ENCODE data around the gene IFT43. TPM values are rescaled to one million over a fixed set of nuclear protein-coding genes. Genes with fewer than 3 reads are reported as not detected.

Gene IFT43
- total and polyA plus RNA-seq, 9 donors, result 14.2 to 48.8 (median 30.2) TPM

DNA sequence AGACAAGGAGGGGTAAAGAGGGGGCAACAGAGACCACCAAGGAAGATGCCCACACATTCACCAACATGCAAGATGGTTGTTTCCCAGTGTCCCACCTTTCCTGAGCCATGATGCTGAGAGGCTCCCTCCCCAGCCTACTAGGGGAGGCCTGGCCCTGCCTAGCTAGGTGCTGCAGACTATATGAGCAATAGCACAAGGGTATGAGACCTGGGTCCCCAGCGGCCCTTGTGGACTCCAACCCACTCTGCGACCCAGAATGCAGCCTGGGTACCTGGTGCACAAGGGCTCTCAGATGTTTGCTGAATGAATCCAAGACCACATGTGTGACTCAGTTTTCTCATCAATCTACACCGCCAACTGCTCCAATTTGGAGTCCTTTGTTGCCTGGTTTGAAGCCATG, 17.7 kb upstream of the IFT43 start:
- no peak overlapping the region for H3K27ac ChIP-seq
- H3K36me3 ChIP-seq, result no peaks in the 10 kb centered on the region
- DNase-seq, result no peak
- H3K4me1 ChIP-seq (ENCODE audit: insufficient read depth), result peaks cover 2% of the 10 kb centered on the region
- no peaks in the 10 kb centered on the region for H3K9me3 ChIP-seq
- H3K27me3 ChIP-seq, result no peaks in the 10 kb centered on the region
- TF ChIP-seq, protein P1, sequence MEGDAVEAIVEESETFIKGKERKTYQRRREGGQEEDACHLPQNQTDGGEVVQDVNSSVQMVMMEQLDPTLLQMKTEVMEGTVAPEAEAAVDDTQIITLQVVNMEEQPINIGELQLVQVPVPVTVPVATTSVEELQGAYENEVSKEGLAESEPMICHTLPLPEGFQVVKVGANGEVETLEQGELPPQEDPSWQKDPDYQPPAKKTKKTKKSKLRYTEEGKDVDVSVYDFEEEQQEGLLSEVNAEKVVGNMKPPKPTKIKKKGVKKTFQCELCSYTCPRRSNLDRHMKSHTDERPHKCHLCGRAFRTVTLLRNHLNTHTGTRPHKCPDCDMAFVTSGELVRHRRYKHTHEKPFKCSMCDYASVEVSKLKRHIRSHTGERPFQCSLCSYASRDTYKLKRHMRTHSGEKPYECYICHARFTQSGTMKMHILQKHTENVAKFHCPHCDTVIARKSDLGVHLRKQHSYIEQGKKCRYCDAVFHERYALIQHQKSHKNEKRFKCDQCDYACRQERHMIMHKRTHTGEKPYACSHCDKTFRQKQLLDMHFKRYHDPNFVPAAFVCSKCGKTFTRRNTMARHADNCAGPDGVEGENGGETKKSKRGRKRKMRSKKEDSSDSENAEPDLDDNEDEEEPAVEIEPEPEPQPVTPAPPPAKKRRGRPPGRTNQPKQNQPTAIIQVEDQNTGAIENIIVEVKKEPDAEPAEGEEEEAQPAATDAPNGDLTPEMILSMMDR (IDR thresholded peaks at IDR 0.05), result no peak
- TF ChIP-seq EP300 (IDR thresholded peaks at IDR 0.05) (no peak), POLR2A (IDR thresholded peaks at IDR 0.05) (no peak)
- WGBS, 3 donors, result 94 to 96% (median 95%) methylated on average over 3 of the region's 3 CpGs
- intact Hi-C loops (cut with DNase I), result no loop called here
- no peak overlapping the region for H3K4me3 ChIP-seq

DNA sequence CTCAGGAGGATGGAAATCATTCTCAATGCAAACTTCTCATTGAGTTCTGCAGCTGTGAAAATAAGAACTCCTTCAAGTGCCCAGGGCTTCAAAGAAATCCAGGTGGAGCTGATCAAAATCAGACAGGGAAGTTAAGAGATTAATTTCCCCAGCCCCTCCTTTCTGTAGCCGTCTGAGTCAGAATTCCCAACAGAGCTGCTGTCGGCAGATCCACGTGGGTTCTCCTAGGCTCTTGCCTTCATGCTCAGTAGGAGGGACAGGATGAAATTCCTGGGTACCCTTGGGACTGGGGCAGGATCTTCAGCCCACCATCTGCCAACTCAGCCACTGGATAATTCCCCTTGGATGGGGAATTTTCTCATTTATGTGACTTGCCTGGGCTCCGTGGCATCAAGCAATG, 17.1 kb upstream of the IFT43 start:
- H3K4me3 ChIP-seq, result no peak overlapping the region
- 11 to 15% (median 13%) methylated on average over 4 of the region's 4 CpGs for WGBS, 3 donors
- H3K4me1 ChIP-seq (ENCODE audit: insufficient read depth), result peaks cover 2% of the 10 kb centered on the region
- no peaks in the 10 kb centered on the region for H3K36me3 ChIP-seq
- H3K9me3 ChIP-seq, result no peaks in the 10 kb centered on the region
- H3K27ac ChIP-seq, result peak overlapping the region in 1 of 2 donors; percentile 8
- peak in 1 of 5 donors; percentile 27 for DNase-seq
- intact Hi-C loops (cut with DNase I), result no loop called here
- TF ChIP-seq POLR2A (IDR thresholded peaks at IDR 0.05) (no peak), EP300 (IDR thresholded peaks at IDR 0.05) (no peak)
- TF ChIP-seq, protein P1 (IDR thresholded peaks at IDR 0.05), result no peak
- H3K27me3 ChIP-seq, result no peaks in the 10 kb centered on the region

DNA sequence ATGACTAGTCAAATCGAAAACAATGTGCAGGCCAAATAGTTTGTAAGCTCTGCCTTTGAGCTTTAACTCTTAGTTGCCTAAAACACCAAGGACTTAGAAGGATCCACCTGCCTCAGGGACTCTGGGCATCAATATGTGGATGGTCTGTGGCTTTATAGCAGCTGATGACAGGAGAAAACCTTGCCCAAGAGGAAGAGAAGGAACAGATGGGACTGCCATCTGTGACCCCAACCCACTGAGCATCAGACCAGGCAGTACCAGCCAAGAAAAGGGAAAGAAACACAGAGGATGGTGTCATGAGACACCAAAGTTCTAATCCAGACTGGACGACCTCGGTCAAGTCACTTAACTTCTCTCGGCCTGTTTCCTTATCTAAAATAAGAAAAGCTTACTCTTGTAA, 16.4 kb upstream of the IFT43 start:
- Histone ChIP-seq H3K27ac (no peak overlapping the region), H3K27me3 (no peaks in the 10 kb centered on the region), H3K36me3 (no peaks in the 10 kb centered on the region), H3K9me3 (no peaks in the 10 kb centered on the region), H3K4me3 (no peak overlapping the region), H3K4me1 (ENCODE audit: insufficient read depth) (peaks cover 2% of the 10 kb centered on the region)
- TF ChIP-seq POLR2A (IDR thresholded peaks at IDR 0.05), result no peak
- no peak for TF ChIP-seq EP300 (IDR thresholded peaks at IDR 0.05)
- TF ChIP-seq, protein P1 (IDR thresholded peaks at IDR 0.05), result no peak
- 55 to 58% (median 57%) methylated on average over 4 of the region's 4 CpGs for WGBS, 3 donors
- intact Hi-C loops (cut with DNase I), result no loop called here
- DNase-seq, result no peak

DNA sequence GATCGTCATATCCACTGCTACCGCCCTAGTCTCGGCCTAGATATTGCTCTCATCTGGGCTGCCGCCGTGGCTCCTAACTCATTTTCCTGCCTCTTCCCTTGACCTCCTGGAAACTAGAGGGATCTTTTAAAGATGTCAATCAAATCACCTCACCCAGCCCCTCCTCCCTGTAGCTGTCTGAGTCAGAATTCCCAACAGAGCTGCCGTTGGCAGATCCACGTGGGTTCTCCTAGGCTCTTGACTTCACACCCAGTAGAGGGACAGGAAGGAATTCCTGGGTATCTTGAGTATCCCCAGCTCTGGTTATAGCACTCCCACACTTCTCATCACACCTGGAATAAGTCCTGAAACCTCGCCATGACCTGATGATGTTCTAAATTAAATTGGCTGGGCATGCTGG, 15.7 kb upstream of the IFT43 start:
- WGBS, 3 donors, result 75 to 80% (median 77%) methylated on average over 8 of the region's 8 CpGs
- H3K36me3 ChIP-seq, result no peaks in the 10 kb centered on the region
- no peak for DNase-seq

More for the DNA sequence above, 15.7 kb upstream of the IFT43 start:
- H3K27ac ChIP-seq, result no peak overlapping the region
- intact Hi-C loops (cut with DNase I), result no loop called here
- H3K9me3 ChIP-seq, result no peaks in the 10 kb centered on the region
- peaks cover 2% of the 10 kb centered on the region for H3K4me1 ChIP-seq (ENCODE audit: insufficient read depth)
- H3K4me3 ChIP-seq, result no peak overlapping the region
- no peaks in the 10 kb centered on the region for H3K27me3 ChIP-seq
- TF ChIP-seq POLR2A (IDR thresholded peaks at IDR 0.05), result no peak
- no peak for TF ChIP-seq EP300 (IDR thresholded peaks at IDR 0.05)
- TF ChIP-seq, protein P1 (IDR thresholded peaks at IDR 0.05), result no peak
